A549 (cell line): Measurements from ENCODE around the gene KCNQ5. TPM values are rescaled to one million over a fixed set of nuclear protein-coding genes. Genes with fewer than 3 reads are reported as not detected.

Experiments
- ATAC-seq, 2 experiments: fragments of 200-7000 bp in 1 of 2; fragments of >200 bp in 1 of 2; cut with Nextera tagmentation in 1 of 2; cut with Tn5 transposase in 1 of 2; 3 replicates each; pipeline versions ENCODE4 v1.8.0 to v1.9.1; 2018 to 2020; ENCODE audit warnings: mild to moderate bottlenecking in 1 of 2, moderate library complexity in 1 of 2
- CTCF ChIA-PET: fragments of 300-600 bp; sonication (Branson Sonifier 250); formaldehyde crosslinking; extraction: SDS; loops from one replicate; lab custom pipeline; 2021; ENCODE audit warnings: antibody characterized with exemption, inconsistent platforms; lab: Yijun Ruan, JAX
- POLR2A ChIA-PET: fragments of 350-600 bp; formaldehyde crosslinking; extraction: SDS; loops from one replicate; lab custom pipeline; 2021; ENCODE audit warnings: antibody characterized with exemption, inconsistent platforms; lab: Yijun Ruan, JAX
- DNase-seq, 2 experiments: peaks; one replicate each; pipeline versions ENCODE4 v3.0.0 to v3.0.0-alpha.2; 2011 to 2016; ENCODE audit warnings: low read depth in 1 of 2, low spot score in 1 of 2
- FAIRE-seq: peaks from 2 replicates; lab custom pipeline; 2011; peaks lifted over from hg19 to GRCh38; lab: Jason Lieb, UNC
- H3K27ac ChIP-seq, 2 experiments: fragments of >200 bp; sonication (Bioruptor Twin); formaldehyde crosslinking; 3 replicates each; pipeline ENCODE4 v1.5.1; 2016 to 2017
- H3K4me1 ChIP-seq: fragments of >200 bp; sonication (Bioruptor Twin); formaldehyde crosslinking; 3 replicates; pipeline ENCODE4 v1.6.1; 2016
- H3K4me2 ChIP-seq: fragments of >200 bp; sonication (Bioruptor Twin); formaldehyde crosslinking; 3 replicates; pipeline ENCODE4 v1.6.1; 2016
- H3K4me3 ChIP-seq: fragments of >200 bp; sonication (Bioruptor Twin); formaldehyde crosslinking; 3 replicates; pipeline ENCODE4 v1.5.1; 2016
- H3K9me3 ChIP-seq: fragments of >200 bp; sonication (Bioruptor Twin); formaldehyde crosslinking; 3 replicates; pipeline ENCODE4 v1.6.1; 2016
- CEBPB ChIP-seq, 2 experiments: fragments of >200 bp in 1 of 2; sonication (Bioruptor Twin) in 1 of 2; formaldehyde crosslinking in 1 of 2; IDR thresholded peaks; 2 replicates each; pipeline ENCODE4 v1.6.1; 2012 to 2016
- CHD2 ChIP-seq: fragments of 150-350 bp; IDR thresholded peaks from 2 replicates; pipeline ENCODE4 v1.6.1; 2014; ENCODE audit warnings: low read length; ENCODE audit not compliant: partially characterized antibody
- CHD4 ChIP-seq: fragments of 200-600 bp; sonication (generic); IDR thresholded peaks from 2 replicates; pipeline ENCODE4 v1.6.1; 2016; ENCODE audit warnings: antibody characterized with exemption, mild to moderate bottlenecking, borderline replicate concordance
- E2F6 ChIP-seq: IDR thresholded peaks from 2 replicates; pipeline ENCODE4 v1.6.1; 2012; ENCODE audit warnings: low read depth, borderline replicate concordance
- EHF ChIP-seq: fragments of 250-450 bp; sonication (Bioruptor Pico); IDR thresholded peaks from 2 replicates; pipeline ENCODE4 v1.5.0; 2020; ENCODE audit warnings: mild to moderate bottlenecking
- EHMT2 ChIP-seq: fragments of 200-600 bp; sonication (generic); IDR thresholded peaks from 2 replicates; pipeline ENCODE4 v1.6.1; 2016; ENCODE audit warnings: antibody characterized with exemption, low read depth, mild to moderate bottlenecking, moderate library complexity
- FOSB ChIP-seq: fragments of 250-450 bp; sonication (Bioruptor Pico); IDR thresholded peaks from 2 replicates; pipeline ENCODE4 v1.5.0; 2020; ENCODE audit warnings: mild to moderate bottlenecking, moderate library complexity
- FOSL2 ChIP-seq, 2 experiments: fragments of 450-650 bp in 1 of 2; fragments of >200 bp in 1 of 2; sonication (Bioruptor Twin) in 1 of 2; formaldehyde crosslinking; IDR thresholded peaks; 2 replicates each; pipeline versions ENCODE4 v1.5.0 to v1.6.1; 2016 to 2020; ENCODE audit warnings: mild to moderate bottlenecking in 1 of 2, moderate library complexity in 1 of 2
- FOXS1 ChIP-seq: fragments of 250-450 bp; sonication (Bioruptor Pico); IDR thresholded peaks from 2 replicates; pipeline ENCODE4 v1.5.0; 2020; ENCODE audit warnings: mild to moderate bottlenecking, moderate library complexity
- HEYL ChIP-seq: fragments of 250-450 bp; sonication (Bioruptor Pico); IDR thresholded peaks from 2 replicates; pipeline ENCODE4 v1.8.0; 2021; ENCODE audit warnings: mild to moderate bottlenecking, moderate library complexity
- HOXA7 ChIP-seq: fragments of 250-450 bp; sonication (Bioruptor Pico); IDR thresholded peaks from 2 replicates; pipeline ENCODE4 v1.5.0; 2020; ENCODE audit warnings: mild to moderate bottlenecking, moderate library complexity
- HOXB5 ChIP-seq: fragments of 250-450 bp; sonication (Bioruptor Pico); IDR thresholded peaks from 2 replicates; pipeline ENCODE4 v1.5.0; 2020; ENCODE audit warnings: mild to moderate bottlenecking, moderate library complexity
- JUN ChIP-seq, 2 experiments: fragments of >200 bp; sonication (Bioruptor Twin); formaldehyde crosslinking; IDR thresholded peaks; 2 replicates in 1 of 2; 3 replicates in 1 of 2; pipeline ENCODE4 v1.6.1; 2016 to 2017
- JUNB ChIP-seq: fragments of >200 bp; sonication (Bioruptor Twin); formaldehyde crosslinking; IDR thresholded peaks from 2 replicates; pipeline ENCODE4 v1.6.1; 2016
- KDM5A ChIP-seq: fragments of 200-600 bp; sonication (generic); IDR thresholded peaks from 2 replicates; pipeline ENCODE4 v1.6.1; 2016; ENCODE audit warnings: antibody characterized with exemption, mild to moderate bottlenecking
- MAFK ChIP-seq: fragments of 450-650 bp; IDR thresholded peaks from 2 replicates; pipeline ENCODE4 v1.6.1; 2014; ENCODE audit not compliant: partially characterized antibody
- MAX ChIP-seq: IDR thresholded peaks from 2 replicates; pipeline ENCODE4 v1.6.1; 2012
- MAZ ChIP-seq: fragments of 150-350 bp; IDR thresholded peaks from 2 replicates; pipeline ENCODE4 v1.6.1; 2014; ENCODE audit warnings: antibody characterized with exemption, low read depth, low read length, borderline replicate concordance
- MYC ChIP-seq: IDR thresholded peaks from 2 replicates; pipeline ENCODE4 v1.6.1; 2012; ENCODE audit warnings: mild to moderate bottlenecking, inconsistent platforms, low read length, improper control_type of control experiment, borderline replicate concordance
- NPAS2 ChIP-seq: fragments of 250-450 bp; sonication (Bioruptor Pico); IDR thresholded peaks from 2 replicates; pipeline ENCODE4 v1.8.0; 2022; ENCODE audit warnings: mild to moderate bottlenecking, moderate library complexity, borderline replicate concordance
- NR3C1 ChIP-seq: fragments of >200 bp; sonication (Bioruptor Twin); formaldehyde crosslinking; IDR thresholded peaks from 3 replicates; pipeline ENCODE4 v1.6.1; 2017
- POLR2A ChIP-seq: IDR thresholded peaks from 2 replicates; pipeline ENCODE4 v1.6.1; 2012; ENCODE audit warnings: mild to moderate bottlenecking, low read length
- POLR2AphosphoS2 ChIP-seq: conservative IDR thresholded peaks from 2 replicates; pipeline ENCODE4 v1.6.1; 2012; ENCODE audit warnings: low read length, improper control_type of control experiment, inconsistent platforms
- RAD21 ChIP-seq, 2 experiments: fragments of >200 bp in 1 of 2; sonication (Bioruptor Twin) in 1 of 2; formaldehyde crosslinking in 1 of 2; IDR thresholded peaks in 1 of 2; conservative IDR thresholded peaks in 1 of 2; 2 replicates in 1 of 2; 3 replicates in 1 of 2; pipeline ENCODE4 v1.6.1; 2012 to 2018; ENCODE audit warnings: inconsistent platforms in 1 of 2
- RCOR1 ChIP-seq: fragments of 150-350 bp; IDR thresholded peaks from 2 replicates; pipeline ENCODE4 v1.6.1; 2014; ENCODE audit warnings: antibody characterized with exemption, low read length, low read depth
- RFX5 ChIP-seq: fragments of 450-650 bp; IDR thresholded peaks from 2 replicates; pipeline ENCODE4 v1.7.1; 2014; ENCODE audit warnings: antibody characterized with exemption, mild to moderate bottlenecking, moderate library complexity
- SMC3 ChIP-seq: fragments of >200 bp; sonication (Bioruptor Twin); formaldehyde crosslinking; IDR thresholded peaks from 3 replicates; pipeline ENCODE4 v1.6.1; 2018; ENCODE audit warnings: inconsistent platforms
- SREBF2 ChIP-seq: fragments of 450-650 bp; IDR thresholded peaks from 2 replicates; pipeline ENCODE4 v1.6.1; 2014; ENCODE audit warnings: mild to moderate bottlenecking, moderate library complexity
- TFCP2L1 ChIP-seq: fragments of 250-450 bp; sonication (Bioruptor Pico); IDR thresholded peaks from 2 replicates; pipeline ENCODE4 v1.5.0; 2021; ENCODE audit warnings: mild to moderate bottlenecking
- ZNF302 ChIP-seq: fragments of 250-450 bp; sonication (Bioruptor Pico); IDR thresholded peaks from 2 replicates; pipeline ENCODE4 v1.9.0; 2021; ENCODE audit warnings: inconsistent platforms, mild to moderate bottlenecking, moderate library complexity
- ZSCAN20 ChIP-seq: fragments of 250-450 bp; sonication (Bioruptor Pico); IDR thresholded peaks from 2 replicates; pipeline ENCODE4 v1.8.0; 2022; ENCODE audit warnings: mild to moderate bottlenecking, moderate library complexity
- WGBS: methylation state at CpG from one replicate; pipeline ENCODE4 v1.1.6; 2017; ENCODE audit errors: missing lambda C conversion rate; 5-methylcytosine and 5-hydroxymethylcytosine counted together
- polyA plus RNA-seq, 4 experiments: library from polyadenylated mRNA; depleted of rRNA in 3 of 4; stranded (reverse); fragments of >200 nt; fragmentation: RNase III in 1 of 4; extraction: RNeasy Plus Mini Kit Qiagen cat#74134 plus additional on column Dnase treatment in 1 of 4; gene quantifications; 2 replicates in 3 of 4; 3 replicates in 1 of 4; pipeline ENCODE4 v1.2.3, GENCODE V29; 2011 to 2017
- TF ChIP-seq, protein P1 (sequence below): fragments of 250-450 bp; sonication (Bioruptor Pico); IDR thresholded peaks from 2 replicates; pipeline ENCODE4 v1.5.0; 2020; ENCODE audit warnings: low read depth, mild to moderate bottlenecking, moderate library complexity

Gene KCNQ5
- polyA plus RNA-seq, 2 of the 4 experiments (the other 2 are of a cell fraction) = 1.2 to 1.3 TPM

GRCh38 chr6:72959821-72960220, 338.0 kb downstream of the KCNQ5 start:
- DNase-seq (no peak), ATAC-seq (no peak), FAIRE-seq (no peak)
- H3K4me3 ChIP-seq = no peak overlapping the region
- no peak overlapping the region for H3K27ac ChIP-seq
- 85% methylated on average over 2 of the region's 2 CpGs for WGBS
- TF ChIP-seq FOSB (CRISPR knock-in tag) (no peak), HEYL (CRISPR knock-in tag) (no peak), EHF (no peak), RCOR1 (no peak), MAX (no peak), FOXS1 (CRISPR knock-in tag) (no peak), SMC3 (no peak), KDM5A (no peak), TFCP2L1 (CRISPR knock-in tag) (no peak), SREBF2 (no peak), FOSL2 (IDR thresholded peaks at IDR 0.05) (no peak), FOSL2 (CRISPR knock-in tag; IDR thresholded peaks at IDR 0.05) (no peak)
- no peaks in the 10 kb centered on the region for H3K9me3 ChIP-seq
- H3K4me2 ChIP-seq = no peak overlapping the region
- POLR2A ChIA-PET = no interaction called here
- H3K4me1 ChIP-seq = peaks cover 9% of the 10 kb centered on the region; the same call in 2 of the 3 replicates
- CTCF ChIA-PET = no interaction called here

GRCh38 chr6:72963946-72964345, 342.1 kb downstream of the KCNQ5 start:
- H3K4me2 ChIP-seq = peak overlapping the region; percentile 31; the same call in 2 of the 3 replicates
- ChIA-PET CTCF (no interaction called here), POLR2A (no interaction called here)
- FAIRE-seq = no peak
- ATAC-seq = no peak
- no peaks in the 10 kb centered on the region for H3K9me3 ChIP-seq
- no peak overlapping the region for H3K4me3 ChIP-seq
- peaks cover 13% of the 10 kb centered on the region for H3K4me1 ChIP-seq
- H3K27ac ChIP-seq = 0 out of 6 replicates have a peak overlapping the region, but pooled peaks of 1 of the 2 experiments have one; percentile 10
- DNase-seq = no peak
- WGBS = 26% methylated on average over 2 of the region's 2 CpGs
- TF ChIP-seq JUN (IDR thresholded peaks at IDR 0.05) = no peak
- TF ChIP-seq JUNB = peak; percentile 31; the same call in 1 of the 2 replicates

DNA sequence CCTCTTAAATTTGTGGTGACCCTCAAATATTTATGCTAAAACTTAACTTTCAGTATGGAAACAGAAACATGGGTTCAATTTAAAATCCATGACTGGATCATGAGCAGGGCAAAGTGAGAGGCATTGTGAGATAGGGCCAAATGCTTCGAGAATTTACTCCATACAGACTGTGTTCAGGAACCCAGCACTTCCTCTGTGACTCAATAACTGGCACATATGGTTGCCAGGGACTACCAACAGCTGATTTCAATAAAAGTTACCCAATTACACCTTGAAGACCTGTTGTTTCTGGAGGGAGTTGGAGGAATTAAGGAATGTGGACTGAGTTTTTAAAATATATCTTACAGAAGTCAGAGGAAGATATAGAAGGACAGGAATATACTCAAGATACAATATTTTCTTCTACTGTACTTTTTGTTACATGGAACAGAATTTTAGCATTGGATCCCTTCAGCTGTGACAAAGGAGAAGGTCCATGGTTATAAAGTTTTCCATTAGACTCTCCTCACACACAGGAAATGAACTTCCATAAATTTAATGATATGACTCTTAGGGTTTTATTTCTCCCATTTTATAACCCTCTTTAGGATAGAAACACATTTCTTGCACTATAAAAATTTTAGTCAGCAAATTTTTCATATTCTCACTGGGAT, 344.9 kb downstream of the KCNQ5 start:
- Histone ChIP-seq H3K4me1 (peaks cover 19% of the 10 kb centered on the region), H3K27ac (no peak overlapping the region), H3K4me2 (no peak overlapping the region), H3K9me3 (no peaks in the 10 kb centered on the region), H3K4me3 (no peak overlapping the region)
- CTCF ChIA-PET = no interaction called here
- POLR2A ChIA-PET = no interaction called here
- no peak for ATAC-seq
- no peak for FAIRE-seq
- TF ChIP-seq TFCP2L1 (CRISPR knock-in tag) = no peak
- TF ChIP-seq ZSCAN20 = no peak
- no peak for TF ChIP-seq CEBPB (IDR thresholded peaks at IDR 0.05)
- TF ChIP-seq HOXB5 (CRISPR knock-in tag) = no peak
- TF ChIP-seq FOSB (CRISPR knock-in tag) = no peak
- TF ChIP-seq, protein P1, sequence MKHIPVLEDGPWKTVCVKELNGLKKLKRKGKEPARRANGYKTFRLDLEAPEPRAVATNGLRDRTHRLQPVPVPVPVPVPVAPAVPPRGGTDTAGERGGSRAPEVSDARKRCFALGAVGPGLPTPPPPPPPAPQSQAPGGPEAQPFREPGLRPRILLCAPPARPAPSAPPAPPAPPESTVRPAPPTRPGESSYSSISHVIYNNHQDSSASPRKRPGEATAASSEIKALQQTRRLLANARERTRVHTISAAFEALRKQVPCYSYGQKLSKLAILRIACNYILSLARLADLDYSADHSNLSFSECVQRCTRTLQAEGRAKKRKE = no peak
- TF ChIP-seq CHD4 = no peak
- TF ChIP-seq NR3C1 = no peak
- TF ChIP-seq EHMT2 = no peak
- TF ChIP-seq POLR2A = no peak
- TF ChIP-seq MYC = no peak
- no peak for TF ChIP-seq CHD2
- TF ChIP-seq EHF = no peak
- WGBS = 50% methylated on average over 1 of the region's 1 CpG
- no peak for DNase-seq

DNA sequence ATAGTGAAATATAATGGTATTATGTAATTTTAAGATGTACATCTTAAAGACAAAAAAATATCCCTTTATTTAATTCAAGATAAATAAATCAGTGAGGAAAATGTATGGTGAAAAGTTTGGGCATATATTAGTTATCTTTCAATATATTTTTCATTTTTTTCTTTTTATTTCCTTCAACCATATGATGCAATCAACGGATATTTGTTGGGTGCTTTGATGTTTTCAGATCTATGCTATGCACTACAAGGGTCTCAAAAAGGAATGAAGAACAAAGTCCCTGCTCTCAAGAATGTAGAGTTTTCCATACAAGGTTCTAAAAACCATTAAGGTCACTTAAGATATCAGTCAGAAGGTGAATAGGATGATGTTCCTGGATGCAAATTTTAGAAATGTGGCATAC, 345.5 kb downstream of the KCNQ5 start:
- H3K4me3 ChIP-seq = no peak overlapping the region
- no peak for ATAC-seq
- no peak for TF ChIP-seq MAFK
- no peak for TF ChIP-seq RFX5
- TF ChIP-seq E2F6 = no peak
- no peak for TF ChIP-seq ZNF302 (CRISPR knock-in tag)
- TF ChIP-seq MAZ = no peak
- TF ChIP-seq CHD2 = no peak
- TF ChIP-seq CEBPB (IDR thresholded peaks at IDR 0.05) = no peak
- no peak for TF ChIP-seq HOXA7 (CRISPR knock-in tag)
- TF ChIP-seq TFCP2L1 (CRISPR knock-in tag) = no peak
- TF ChIP-seq RAD21 (conservative IDR thresholded peaks at IDR 0.05 in 1 of 2, IDR thresholded peaks at IDR 0.05 in 1 of 2) = no peak
- TF ChIP-seq NPAS2 (CRISPR knock-in tag) = no peak
- no peak for TF ChIP-seq POLR2AphosphoS2
- DNase-seq = no peak
- H3K27ac ChIP-seq = no peak overlapping the region
- 70% methylated on average over 1 of the region's 1 CpG for WGBS
- no peaks in the 10 kb centered on the region for H3K9me3 ChIP-seq
- no peak overlapping the region for H3K4me2 ChIP-seq
- no peak for FAIRE-seq
- CTCF ChIA-PET = no interaction called here
- peaks cover 19% of the 10 kb centered on the region for H3K4me1 ChIP-seq
- POLR2A ChIA-PET = no interaction called here
